Measurements from ENCODE around the gene HECW1. TPM values are rescaled to one million over a fixed set of nuclear protein-coding genes. Genes with fewer than 3 reads are reported as not detected.

HECW1 gene
- total RNA-seq, 2 experiments from 2014 or later, result not detected

DNA sequence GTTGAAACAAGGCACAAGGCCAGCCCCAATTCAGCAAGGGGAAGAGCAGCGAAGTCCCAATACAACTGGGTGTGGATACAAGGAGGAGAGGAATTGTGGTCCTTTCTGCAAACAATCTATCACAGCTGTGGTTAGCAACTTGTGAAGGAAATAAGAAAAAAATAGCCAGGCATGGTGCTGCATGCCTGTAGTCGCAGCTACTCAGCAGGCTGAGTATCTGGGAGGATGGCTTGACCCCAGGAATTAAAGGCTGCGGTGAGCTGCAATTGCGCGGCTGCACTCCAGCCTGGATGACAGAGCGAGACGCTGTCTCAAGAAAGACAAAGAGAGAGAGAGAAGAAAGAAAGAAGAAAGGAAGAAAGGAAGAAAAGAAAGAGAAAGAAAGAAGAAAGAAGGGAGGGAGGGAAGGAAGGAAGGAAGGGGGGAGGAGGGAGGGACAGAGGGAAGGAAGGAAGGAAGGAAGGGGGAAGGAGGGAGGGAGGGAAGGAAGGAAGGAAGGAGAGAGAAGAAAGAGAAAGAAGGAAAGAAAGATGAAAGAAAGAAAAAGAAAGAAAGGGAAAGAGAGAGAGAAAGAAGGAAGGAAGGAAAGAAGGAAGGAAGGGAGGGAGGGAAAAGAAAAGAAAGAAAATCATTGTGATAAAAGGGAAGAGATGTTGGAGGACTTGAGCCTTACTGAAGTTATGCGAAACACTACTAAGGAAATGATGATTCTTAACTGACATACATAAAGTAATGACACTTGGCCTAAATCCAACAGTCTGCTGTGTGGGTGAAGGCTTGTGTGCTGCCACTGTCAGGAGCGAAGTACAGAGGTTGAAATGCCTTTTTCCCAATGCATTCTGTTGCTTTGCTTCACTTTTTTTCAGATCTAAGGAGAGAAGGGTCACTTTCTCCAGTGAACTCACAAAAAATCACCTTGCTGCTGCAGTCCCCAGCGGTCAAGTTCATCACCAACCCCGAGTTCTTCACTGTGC, 353.4 kb downstream of the HECW1 start:
- Mint-ChIP-seq H3K27ac (no peak overlapping the region), H3K9me3 (ENCODE audit: low read depth) (no peaks in the 10 kb centered on the region), H3K4me3 (no peak overlapping the region), H3K27me3 (peaks cover 6% of the 10 kb centered on the region), H3K4me1 (peaks cover 6% of the 10 kb centered on the region), H3K36me3 (ENCODE audit: low read depth) (no peaks in the 10 kb centered on the region)
- POLR2A ChIA-PET, result no interaction called here
- DNase-seq (no peak), ATAC-seq (no peak)
- CTCF ChIA-PET, result interaction anchor here (0.6 kb wide), 1 partner anchor 204 kb away, joined by 3 read pairs; no protein-coding TSS in a partner anchor
- intact Hi-C loops (cut with DNase I, micrococcal nuclease), result no loop called here

DNA sequence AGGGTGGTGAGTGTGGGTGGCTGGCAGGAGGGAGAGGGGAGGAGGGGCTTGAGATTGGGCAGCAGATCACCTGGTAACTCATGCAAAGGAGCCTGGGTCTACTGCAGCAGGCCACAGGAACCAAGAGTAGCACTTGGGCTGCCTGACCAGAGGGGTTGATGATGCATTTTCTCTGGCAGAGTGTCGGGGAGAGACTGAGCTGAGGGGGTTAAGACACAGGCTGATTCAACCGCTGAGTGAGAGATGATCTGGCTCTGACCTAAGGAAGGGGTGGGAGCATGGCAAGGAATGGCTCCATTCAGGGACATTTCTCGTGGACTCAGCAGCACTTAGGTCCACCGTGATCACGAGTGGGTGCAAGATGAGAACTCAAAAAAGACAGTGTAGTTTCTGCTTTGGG, 355.0 kb downstream of the HECW1 start:
- H3K4me3 Mint-ChIP-seq, result no peak overlapping the region
- ATAC-seq (no peak), DNase-seq (no peak)
- intact Hi-C loops (cut with DNase I, micrococcal nuclease), result no loop called here
- H3K9me3 Mint-ChIP-seq (ENCODE audit: low read depth), result no peaks in the 10 kb centered on the region
- H3K4me1 Mint-ChIP-seq, result peaks cover 6% of the 10 kb centered on the region
- peaks cover 8% of the 10 kb centered on the region for H3K27me3 Mint-ChIP-seq
- POLR2A ChIA-PET, result no interaction called here
- CTCF ChIA-PET, result no interaction called here
- H3K27ac Mint-ChIP-seq, result no peak overlapping the region
- no peaks in the 10 kb centered on the region for H3K36me3 Mint-ChIP-seq (ENCODE audit: low read depth)

DNA sequence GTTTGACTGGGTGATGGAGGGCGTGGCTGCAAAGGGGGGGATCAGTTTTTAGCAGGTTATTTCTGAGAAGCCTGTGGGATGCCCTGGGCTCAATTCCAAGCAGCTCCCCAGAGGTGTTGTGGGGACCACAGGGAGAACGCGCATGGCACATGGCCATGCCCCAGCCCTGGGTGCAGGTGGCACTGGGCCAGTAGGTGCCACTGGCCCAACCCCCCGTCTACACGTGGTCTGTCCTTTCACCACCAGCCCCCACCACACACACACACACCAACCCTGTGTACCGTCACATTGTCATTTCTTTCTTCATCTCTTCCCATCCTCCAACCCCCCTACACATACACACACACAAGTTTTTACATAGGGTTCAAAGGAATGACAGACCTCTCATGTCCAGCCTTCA, 355.4 kb downstream of the HECW1 start:
- Mint-ChIP-seq H3K4me3 (no peak overlapping the region), H3K36me3 (ENCODE audit: low read depth) (no peaks in the 10 kb centered on the region), H3K27me3 (peaks cover 6% of the 10 kb centered on the region), H3K27ac (no peak overlapping the region), H3K4me1 (peaks cover 6% of the 10 kb centered on the region), H3K9me3 (ENCODE audit: low read depth) (no peaks in the 10 kb centered on the region)
- DNase-seq (no peak), ATAC-seq (no peak)
- ChIA-PET CTCF (no interaction called here), POLR2A (no interaction called here)
- intact Hi-C loops (cut with DNase I, micrococcal nuclease), result no loop called here

DNA sequence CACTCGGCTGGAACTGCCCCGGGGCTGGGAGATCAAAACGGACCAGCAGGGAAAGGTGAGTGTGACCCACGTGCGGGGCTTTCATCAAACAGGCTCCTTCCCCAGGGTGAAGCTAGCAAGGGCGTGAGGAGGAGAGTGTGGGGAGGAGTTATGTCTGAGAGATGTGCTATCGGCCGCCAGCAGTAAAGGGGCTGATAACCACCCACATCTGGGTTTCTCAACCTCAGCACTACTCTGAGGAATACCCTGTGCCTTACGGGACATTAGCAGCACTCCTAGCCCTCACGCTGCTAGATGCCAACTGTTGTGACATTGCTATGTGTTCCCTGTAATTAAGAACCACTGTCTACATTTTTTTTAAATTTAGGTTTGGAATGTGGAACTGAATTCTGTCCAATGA, 356.6 kb downstream of the HECW1 start:
- H3K36me3 Mint-ChIP-seq (ENCODE audit: low read depth), result no peaks in the 10 kb centered on the region
- CTCF ChIA-PET, result no interaction called here
- H3K9me3 Mint-ChIP-seq (ENCODE audit: low read depth), result no peaks in the 10 kb centered on the region
- H3K4me1 Mint-ChIP-seq, result peaks cover 6% of the 10 kb centered on the region
- peaks cover 4% of the 10 kb centered on the region for H3K27me3 Mint-ChIP-seq
- DNase-seq, result no peak
- no peak overlapping the region for H3K4me3 Mint-ChIP-seq
- intact Hi-C loops (cut with DNase I, micrococcal nuclease), result no loop called here
- POLR2A ChIA-PET, result no interaction called here
- no peak for ATAC-seq
- no peak overlapping the region for H3K27ac Mint-ChIP-seq

DNA sequence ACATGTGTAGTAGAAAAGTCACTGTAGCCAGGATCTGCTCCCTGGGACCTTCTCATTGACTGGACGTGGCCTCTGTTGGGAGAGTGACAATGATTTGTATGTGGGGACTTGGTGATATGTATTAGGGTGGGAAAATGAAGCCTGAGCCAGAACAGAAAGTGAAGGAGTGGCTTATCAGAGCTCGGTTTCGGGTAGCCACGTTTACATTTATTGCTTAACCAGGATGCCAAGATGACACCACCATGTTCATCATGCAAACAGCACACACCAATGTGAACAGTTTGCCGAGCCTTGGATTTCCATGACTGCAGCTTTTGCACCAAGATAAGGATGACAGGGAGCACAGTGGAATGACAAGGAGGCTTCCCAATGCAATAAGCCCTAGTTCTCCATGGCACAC, 357.7 kb downstream of the HECW1 start:
- Mint-ChIP-seq H3K36me3 (ENCODE audit: low read depth) (no peaks in the 10 kb centered on the region), H3K27ac (no peak overlapping the region), H3K27me3 (peaks cover 6% of the 10 kb centered on the region), H3K9me3 (ENCODE audit: low read depth) (no peaks in the 10 kb centered on the region), H3K4me3 (no peak overlapping the region), H3K4me1 (peaks cover 6% of the 10 kb centered on the region)
- POLR2A ChIA-PET, result no interaction called here
- ATAC-seq, result no peak
- intact Hi-C loops (cut with DNase I, micrococcal nuclease), result no loop called here
- DNase-seq, result no peak
- CTCF ChIA-PET, result interaction anchor here (0.8 kb wide), 1 partner anchor 16 kb away, joined by 3 read pairs; no protein-coding TSS in a partner anchor

DNA sequence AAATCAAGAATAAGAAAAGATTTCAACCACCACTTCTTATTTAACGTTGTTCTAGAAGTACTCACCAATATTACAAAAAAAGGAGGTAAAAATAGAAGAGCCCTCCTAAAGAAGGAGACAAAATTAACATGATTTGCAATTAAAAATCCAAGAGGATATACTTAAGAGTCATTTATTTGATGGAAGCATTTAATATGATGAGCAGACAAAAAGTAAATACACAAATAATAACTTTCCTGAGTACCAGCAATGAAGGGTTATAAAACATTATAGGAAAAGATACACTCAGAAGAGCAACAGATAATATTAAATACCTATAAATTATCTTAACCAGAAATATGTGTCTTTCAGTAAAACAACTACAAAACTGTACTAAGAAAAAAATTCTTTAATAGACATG, 363.5 kb downstream of the HECW1 start:
- Mint-ChIP-seq H3K36me3 (ENCODE audit: low read depth) (no peaks in the 10 kb centered on the region), H3K9me3 (ENCODE audit: low read depth) (no peaks in the 10 kb centered on the region), H3K4me3 (no peak overlapping the region), H3K27me3 (peaks cover 4% of the 10 kb centered on the region), H3K27ac (no peak overlapping the region), H3K4me1 (peaks cover 3% of the 10 kb centered on the region)
- intact Hi-C loops (cut with DNase I, micrococcal nuclease), result no loop called here
- ChIA-PET CTCF (no interaction called here), POLR2A (no interaction called here)
- ATAC-seq (no peak), DNase-seq (no peak)

DNA sequence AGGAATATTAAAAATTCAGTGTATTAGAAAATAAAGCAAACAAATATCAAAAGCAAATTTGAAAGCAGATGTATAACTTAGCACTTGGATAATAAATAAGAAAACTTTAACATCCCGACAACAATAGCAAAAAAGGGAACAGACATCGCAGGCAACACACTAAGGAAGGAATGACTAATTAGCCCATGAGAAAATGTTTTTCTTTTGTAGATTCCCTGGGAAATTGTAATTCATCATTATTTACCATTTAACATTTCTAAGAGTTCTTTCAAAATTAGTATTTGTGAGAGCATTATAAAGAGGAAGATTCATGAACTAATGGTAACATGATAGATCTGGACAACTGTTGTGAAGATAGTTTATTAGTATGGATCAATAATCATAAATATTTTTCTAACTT, 364.4 kb downstream of the HECW1 start:
- ChIA-PET CTCF (interaction anchor here (0.6 to 1.3 kb wide), 2 partner anchors 20 to 56 kb away, joined by 3 to 4 read pairs; no protein-coding TSS in a partner anchor), POLR2A (no interaction called here)
- intact Hi-C loops (cut with DNase I, micrococcal nuclease), result no loop called here
- no peak for DNase-seq
- peaks cover 3% of the 10 kb centered on the region for H3K4me1 Mint-ChIP-seq
- H3K4me3 Mint-ChIP-seq, result no peak overlapping the region
- H3K27me3 Mint-ChIP-seq, result peaks cover 4% of the 10 kb centered on the region
- H3K36me3 Mint-ChIP-seq (ENCODE audit: low read depth), result no peaks in the 10 kb centered on the region
- H3K9me3 Mint-ChIP-seq (ENCODE audit: low read depth), result no peaks in the 10 kb centered on the region
- ATAC-seq, result no peak
- H3K27ac Mint-ChIP-seq, result no peak overlapping the region

DNA sequence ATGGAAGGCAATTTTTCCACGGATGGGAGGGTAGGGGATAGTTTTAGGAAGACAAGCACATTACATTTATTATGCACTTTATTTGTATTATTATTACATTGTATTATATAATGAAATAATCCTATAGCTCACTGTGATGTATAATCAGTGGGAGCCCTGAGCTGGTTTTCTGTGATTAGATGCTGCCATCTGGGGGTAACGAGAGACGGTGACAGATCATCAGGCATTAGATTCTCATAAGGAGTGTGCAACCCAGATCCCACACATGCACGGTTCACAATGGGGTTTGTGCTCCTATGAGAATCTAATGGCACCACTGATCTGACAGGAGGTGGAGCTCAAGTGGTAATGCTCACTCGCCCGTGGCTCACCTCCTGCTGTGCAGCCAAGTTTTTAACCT, 366.6 kb downstream of the HECW1 start:
- Mint-ChIP-seq H3K4me1 (peaks cover 3% of the 10 kb centered on the region), H3K4me3 (no peak overlapping the region), H3K9me3 (ENCODE audit: low read depth) (no peaks in the 10 kb centered on the region), H3K27me3 (peaks cover 4% of the 10 kb centered on the region), H3K36me3 (ENCODE audit: low read depth) (no peaks in the 10 kb centered on the region), H3K27ac (no peak overlapping the region)
- no peak for ATAC-seq
- CTCF ChIA-PET, result interaction anchor here (0.6 to 1.3 kb wide), 2 partner anchors 39 to 221 kb away, joined by 3 to 4 read pairs; no protein-coding TSS in a partner anchor
- DNase-seq, result no peak
- POLR2A ChIA-PET, result no interaction called here
- intact Hi-C loops (cut with DNase I, micrococcal nuclease), result no loop called here

DNA sequence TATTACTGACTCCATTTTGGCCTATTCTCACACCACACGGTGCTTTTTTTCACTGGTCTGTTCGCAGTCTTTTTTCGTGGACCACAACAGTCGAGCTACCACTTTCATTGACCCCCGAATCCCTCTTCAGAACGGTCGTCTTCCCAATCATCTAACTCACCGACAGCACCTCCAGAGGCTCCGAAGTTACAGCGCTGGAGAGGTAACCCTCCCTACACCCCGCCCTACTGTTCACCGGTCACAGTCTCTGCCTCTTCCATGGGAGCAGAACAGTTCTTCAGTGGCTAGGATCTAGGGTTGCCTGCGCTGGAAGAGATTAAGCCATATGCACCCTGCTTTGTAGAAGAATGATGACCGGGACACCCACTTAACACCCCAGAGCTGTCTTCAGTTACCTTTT, 367.1 kb downstream of the HECW1 start:
- Mint-ChIP-seq H3K9me3 (ENCODE audit: low read depth) (no peaks in the 10 kb centered on the region), H3K4me3 (no peak overlapping the region), H3K4me1 (peaks cover 3% of the 10 kb centered on the region), H3K27me3 (peaks cover 4% of the 10 kb centered on the region), H3K27ac (no peak overlapping the region), H3K36me3 (ENCODE audit: low read depth) (no peaks in the 10 kb centered on the region)
- ChIA-PET CTCF (interaction anchor here (0.7 to 1.3 kb wide), 2 partner anchors 40 to 454 kb away, joined by 3 to 4 read pairs; no protein-coding TSS in a partner anchor), POLR2A (no interaction called here)
- DNase-seq (no peak), ATAC-seq (no peak)
- intact Hi-C loops (cut with DNase I, micrococcal nuclease), result no loop called here

DNA sequence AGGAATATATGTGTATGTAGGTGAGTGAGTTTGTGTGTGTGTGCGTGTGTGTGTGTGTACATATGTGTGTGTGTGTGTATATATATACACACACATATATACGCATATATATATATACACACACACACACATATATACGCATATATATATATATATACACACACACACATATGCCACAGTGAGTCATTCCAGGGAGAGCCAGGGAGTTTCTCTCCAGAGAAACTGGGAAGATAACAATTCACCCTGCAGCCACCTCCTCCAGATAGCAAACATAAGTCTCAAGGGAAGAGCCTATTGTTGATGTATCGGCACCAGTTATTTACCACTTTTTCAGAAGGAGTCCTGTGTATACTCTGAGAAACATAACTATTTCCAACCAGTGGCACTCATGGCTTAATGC, 368.1 kb downstream of the HECW1 start:
- peaks cover 3% of the 10 kb centered on the region for H3K4me1 Mint-ChIP-seq
- ChIA-PET POLR2A (no interaction called here), CTCF (interaction anchor here (0.7 kb wide), 2 partner anchors 69 to 455 kb away, joined by 3 read pairs; no protein-coding TSS in a partner anchor)
- H3K27ac Mint-ChIP-seq, result no peak overlapping the region
- peaks cover 2% of the 10 kb centered on the region for H3K27me3 Mint-ChIP-seq
- no peak for ATAC-seq
- intact Hi-C loops (cut with DNase I, micrococcal nuclease), result no loop called here
- no peak for DNase-seq
- H3K36me3 Mint-ChIP-seq (ENCODE audit: low read depth), result no peaks in the 10 kb centered on the region
- H3K4me3 Mint-ChIP-seq, result no peak overlapping the region
- no peaks in the 10 kb centered on the region for H3K9me3 Mint-ChIP-seq (ENCODE audit: low read depth)

DNA sequence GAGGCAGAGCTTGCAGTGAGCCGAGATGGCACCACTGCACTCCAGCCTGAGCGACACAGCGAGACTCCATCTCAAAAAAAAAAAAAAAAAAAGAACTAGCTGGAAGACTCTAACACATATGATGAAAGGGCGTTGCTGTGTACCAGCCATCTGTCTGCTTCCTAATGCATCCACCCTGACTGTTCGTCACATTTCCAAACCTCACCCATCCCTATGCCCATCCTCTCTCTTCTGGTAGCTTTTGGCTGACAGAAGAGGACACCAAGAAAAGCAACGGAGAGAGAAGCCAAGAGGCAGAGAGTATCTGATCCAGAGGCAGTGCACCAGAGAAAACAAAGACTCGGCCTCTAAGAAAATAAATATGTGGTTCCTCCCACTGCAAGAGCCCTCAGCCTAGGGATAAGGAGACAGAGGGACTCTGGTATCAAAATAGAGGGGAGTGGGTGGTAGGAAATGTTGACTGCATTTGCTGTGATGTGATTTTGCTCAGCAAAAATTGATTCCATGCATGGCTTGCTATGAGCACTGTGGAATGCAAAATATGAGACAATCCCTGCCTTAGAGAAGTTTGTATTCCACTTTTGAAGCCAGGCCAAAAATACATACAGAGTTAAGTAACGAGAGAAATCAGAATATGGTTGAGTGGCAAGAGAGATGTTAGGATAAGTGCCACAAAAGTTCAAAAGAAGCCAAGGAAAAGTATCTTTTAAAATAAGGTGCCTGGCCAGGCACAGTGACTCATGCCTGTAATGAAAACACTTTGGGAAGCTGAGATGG, 369.6 kb downstream of the HECW1 start:
- DNase-seq (no peak), ATAC-seq (no peak)
- intact Hi-C loops (cut with DNase I, micrococcal nuclease), result no loop called here
- no peaks in the 10 kb centered on the region for H3K36me3 Mint-ChIP-seq (ENCODE audit: low read depth)
- H3K27ac Mint-ChIP-seq, result no peak overlapping the region
- ChIA-PET POLR2A (no interaction called here), CTCF (no interaction called here)
- H3K4me3 Mint-ChIP-seq, result no peak overlapping the region
- H3K9me3 Mint-ChIP-seq (ENCODE audit: low read depth), result no peaks in the 10 kb centered on the region
- H3K27me3 Mint-ChIP-seq, result peaks cover 4% of the 10 kb centered on the region
- H3K4me1 Mint-ChIP-seq, result peaks cover 3% of the 10 kb centered on the region
